Neural progenitor cell (in vitro differentiated cells): ENCODE measurements around the gene SLC22A5. TPM values are rescaled to one million over a fixed set of nuclear protein-coding genes. Genes with fewer than 3 reads are reported as not detected.

Source experiments
- DNase-seq: peaks from one replicate; pipeline ENCODE4 v3.0.0-alpha.2; 2016; ENCODE audit warnings: low spot score
- H2AFZ ChIP-seq: fragments of 200-600 bp; sonication (generic); replicated peaks from 2 replicates; pipeline ENCODE4 v1.6.1; 2016; ENCODE audit warnings: antibody characterized with exemption
- H3F3A ChIP-seq: fragments of 200-600 bp; sonication (generic); 2 replicates; pipeline ENCODE4 v1.6.1; 2016; ENCODE audit warnings: antibody characterized with exemption, low read depth
- H3K27ac ChIP-seq: fragments of 200-600 bp; sonication (generic); 2 replicates; pipeline ENCODE4 v1.5.1; 2016; ENCODE audit warnings: mild to moderate bottlenecking
- H3K27me3 ChIP-seq: fragments of 200-600 bp; sonication (generic); 2 replicates; pipeline ENCODE4 v1.6.1; 2016; ENCODE audit warnings: mild to moderate bottlenecking, moderate library complexity
- H3K36me3 ChIP-seq: fragments of 200-600 bp; sonication (generic); 2 replicates; pipeline ENCODE4 v1.5.1; 2016
- H3K4me1 ChIP-seq: fragments of 200-600 bp; sonication (generic); 2 replicates; pipeline ENCODE4 v1.6.1; 2016; ENCODE audit warnings: mixed run types
- H3K4me2 ChIP-seq: fragments of 200-600 bp; sonication (generic); 2 replicates; pipeline ENCODE4 v1.6.1; 2016
- H3K4me3 ChIP-seq: fragments of 200-600 bp; sonication (generic); 2 replicates; pipeline ENCODE4 v1.5.1; 2016
- H3K79me2 ChIP-seq: fragments of 200-600 bp; sonication (generic); 2 replicates; pipeline ENCODE4 v1.6.1; 2016; ENCODE audit warnings: low read depth
- H3K9ac ChIP-seq: fragments of 200-600 bp; sonication (generic); 2 replicates; pipeline ENCODE4 v1.6.1; 2016
- H3K9me3 ChIP-seq: fragments of 200-600 bp; sonication (generic); 2 replicates; pipeline ENCODE4 v1.5.1; 2016; ENCODE audit warnings: low read depth
- H4K20me1 ChIP-seq: fragments of 200-600 bp; sonication (generic); 2 replicates; pipeline ENCODE4 v1.6.1; 2016; ENCODE audit warnings: low read depth
- H3K27ac Mint-ChIP-seq: 3 replicates; pipeline ENCODE4 v1.8.0; 2021; ENCODE audit warnings: mixed read lengths
- H3K27me3 Mint-ChIP-seq: 2 replicates; pipeline ENCODE4 v1.8.0; 2022; ENCODE audit warnings: low read depth, mild to moderate bottlenecking, inconsistent platforms, moderate library complexity, mixed read lengths; ENCODE audit not compliant: insufficient read depth
- H3K36me3 Mint-ChIP-seq: 3 replicates; pipeline ENCODE4 v1.8.0; 2021; ENCODE audit warnings: mixed read lengths
- H3K4me1 Mint-ChIP-seq: 3 replicates; pipeline ENCODE4 v1.8.0; 2021; ENCODE audit warnings: mixed read lengths
- H3K4me3 Mint-ChIP-seq: 3 replicates; pipeline ENCODE4 v1.8.0; 2021; ENCODE audit warnings: mild to moderate bottlenecking, moderate library complexity, mixed read lengths
- H3K9me3 Mint-ChIP-seq: 3 replicates; pipeline ENCODE4 v1.8.0; 2020; ENCODE audit warnings: mixed read lengths
- CTCF ChIP-seq: fragments of 200-600 bp; sonication (generic); IDR thresholded peaks from 2 replicates; pipeline ENCODE4 v1.5.1; 2017; ENCODE audit warnings: antibody characterized with exemption, mild to moderate bottlenecking
- EZH2 ChIP-seq: fragments of 200-600 bp; sonication (generic); IDR thresholded peaks from 2 replicates; pipeline ENCODE4 v1.6.1; 2017; ENCODE audit warnings: antibody characterized with exemption, mild to moderate bottlenecking, moderate library complexity
- EZH2phosphoT487 ChIP-seq: fragments of 200-600 bp; sonication (generic); IDR thresholded peaks from 2 replicates; pipeline ENCODE4 v1.6.1; 2017; ENCODE audit warnings: antibody characterized with exemption
- total RNA-seq: library from RNA; depleted of rRNA; stranded (reverse); fragments of >200 nt; gene quantifications from 2 replicates; pipeline ENCODE4 v1.2.3, GENCODE V29; 2015; ENCODE audit warnings: low replicate concordance

The SLC22A5 gene
- total RNA-seq, 1 donor from 2014 or later, result 3.1 TPM

- no peaks in the 10 kb centered on the region for H3K9me3 ChIP-seq
- Mint-ChIP-seq H3K27me3 (peaks cover 5% of the 10 kb centered on the region), H3K27ac (no peak overlapping the region), H3K4me1 (peaks cover 18% of the 10 kb centered on the region), H3K9me3 (no peaks in the 10 kb centered on the region), H3K4me3 (no peak overlapping the region), H3K36me3 (peaks cover 2% of the 10 kb centered on the region)
- H3K27me3 ChIP-seq, result no peaks in the 10 kb centered on the region
- no peak overlapping the region for H3K27ac ChIP-seq
- no peak overlapping the region for H3K4me3 ChIP-seq
- no peak overlapping the region for H3K9ac ChIP-seq
- H3K4me2 ChIP-seq, result no peak overlapping the region
- H3K79me2 ChIP-seq, result no peaks in the 10 kb centered on the region
- DNase-seq, result no peak
- no peaks in the 10 kb centered on the region for H3K36me3 ChIP-seq
- no peaks in the 10 kb centered on the region for H3K4me1 ChIP-seq
- TF ChIP-seq EZH2 (no peak), EZH2phosphoT487 (no peak), CTCF (no peak)
- H4K20me1 ChIP-seq, result no peaks in the 10 kb centered on the region
- no peak overlapping the region for H2AFZ ChIP-seq
- no peaks in the 10 kb centered on the region for H3F3A ChIP-seq
Observed at GRCh38 chr5:132391870-132392269, 22.4 kb downstream of the SLC22A5 start.

- Mint-ChIP-seq H3K27me3 (peaks cover 6% of the 10 kb centered on the region), H3K9me3 (no peaks in the 10 kb centered on the region), H3K27ac (no peak overlapping the region), H3K4me1 (peaks cover 18% of the 10 kb centered on the region), H3K36me3 (peaks cover 2% of the 10 kb centered on the region), H3K4me3 (no peak overlapping the region)
- no peaks in the 10 kb centered on the region for H3K36me3 ChIP-seq
- TF ChIP-seq EZH2phosphoT487 (no peak), CTCF (no peak), EZH2 (no peak)
- H3K4me3 ChIP-seq, result no peak overlapping the region
- no peak overlapping the region for H2AFZ ChIP-seq
- no peaks in the 10 kb centered on the region for H3K79me2 ChIP-seq
- H3K4me2 ChIP-seq, result no peak overlapping the region
- H3F3A ChIP-seq, result no peaks in the 10 kb centered on the region
- no peaks in the 10 kb centered on the region for H4K20me1 ChIP-seq
- no peak for DNase-seq
- H3K27ac ChIP-seq, result no peak overlapping the region
- H3K4me1 ChIP-seq, result no peaks in the 10 kb centered on the region
- no peak overlapping the region for H3K9ac ChIP-seq
- H3K9me3 ChIP-seq, result no peaks in the 10 kb centered on the region
- H3K27me3 ChIP-seq, result no peaks in the 10 kb centered on the region
Observed at GRCh38 chr5:132392411-132392810, 22.9 kb downstream of the SLC22A5 start.

GRCh38 chr5:132392978-132393825, 23.7 kb downstream of the SLC22A5 start:
- H3K36me3 Mint-ChIP-seq, result peaks cover 2% of the 10 kb centered on the region

More at GRCh38 chr5:132392978-132393825, 23.7 kb downstream of the SLC22A5 start:
- H3K36me3 ChIP-seq, result no peaks in the 10 kb centered on the region
- DNase-seq, result no peak
- H3K9ac ChIP-seq, result no peak overlapping the region
- H3K4me1 ChIP-seq, result peaks cover 1% of the 10 kb centered on the region
- H3K79me2 ChIP-seq, result no peaks in the 10 kb centered on the region
- Mint-ChIP-seq H3K27me3 (peaks cover 7% of the 10 kb centered on the region), H3K4me1 (peaks cover 14% of the 10 kb centered on the region), H3K4me3 (no peak overlapping the region), H3K9me3 (no peaks in the 10 kb centered on the region), H3K27ac (no peak overlapping the region)
- no peaks in the 10 kb centered on the region for H3F3A ChIP-seq
- no peaks in the 10 kb centered on the region for H3K9me3 ChIP-seq
- no peak overlapping the region for H3K4me3 ChIP-seq
- TF ChIP-seq EZH2phosphoT487, result no peak
- no peak for TF ChIP-seq CTCF
- no peak for TF ChIP-seq EZH2
- H4K20me1 ChIP-seq, result no peaks in the 10 kb centered on the region
- no peaks in the 10 kb centered on the region for H3K27me3 ChIP-seq
- no peak overlapping the region for H3K4me2 ChIP-seq
- no peak overlapping the region for H3K27ac ChIP-seq
- no peak overlapping the region for H2AFZ ChIP-seq
